Skeletal muscle tissue (tissue), 2 donors: ENCODE data around the gene CRB1. TPM values are rescaled to one million over a fixed set of nuclear protein-coding genes. Genes with fewer than 3 reads are reported as not detected.

Source experiments
- small RNA-seq: library from RNA; depleted of rRNA; stranded (forward); fragments of <200 nt; gene quantifications from one replicate; pipeline ENCODE3, GENCODE V24; 2014
- total RNA-seq: library from RNA; depleted of rRNA; stranded (reverse); fragments of >200 nt; gene quantifications from one replicate; pipeline ENCODE4 v1.2.3, GENCODE V29; 2014

The CRB1 gene
- total RNA-seq, 1 donor from 2014 or later: 1.0 TPM

Small RNA genes within 50 kb of the gene (small RNA-seq; reads per million reads assigned to genes)
- not detected for gene MRPS21P3

Other genes starting within 250 kb of the CRB1 start
- gene F13B, start 201.0 kb upstream of the CRB1 start, total RNA-seq: not detected
- gene ASPM, start 121.6 kb upstream of the CRB1 start, total RNA-seq: 5.7 TPM
- gene ZBTB41, start 67.0 kb upstream of the CRB1 start, total RNA-seq: 9.9 TPM